HepG2 (cell line): ENCODE results near the gene CAPZB. TPM values are rescaled to one million over a fixed set of nuclear protein-coding genes. Genes with fewer than 3 reads are reported as not detected.

Source experiments
- AHR ChIP-seq: IDR thresholded peaks from 2 replicates; pipeline ENCODE4 v1.6.1; 2018; ENCODE audit warnings: missing genetic modification reagents, missing compliant biosample characterization
- CBX1 ChIP-seq: IDR thresholded peaks from one replicate; pipeline ENCODE4 v1.6.1; 2016; ENCODE audit warnings: antibody characterized with exemption, low read depth
- CREM ChIP-seq, 2 experiments: sonication (generic) in 1 of 2; formaldehyde crosslinking in 1 of 2; IDR thresholded peaks; 2 replicates each; pipeline versions ENCODE4 v1.4.0 to v1.6.1; 2016 to 2020; ENCODE audit warnings: antibody characterized with exemption in 1 of 2, mild to moderate bottlenecking in 1 of 2, missing genetic modification reagents in 1 of 2
- ISL2 ChIP-seq: sonication (generic); formaldehyde crosslinking; IDR thresholded peaks from 2 replicates; pipeline ENCODE4 v1.5.0; 2020; ENCODE audit warnings: missing genetic modification reagents
- JUN ChIP-seq: sonication (generic); formaldehyde crosslinking; IDR thresholded peaks from 2 replicates; pipeline ENCODE4 v1.4.0; 2020; ENCODE audit warnings: mild to moderate bottlenecking, missing genetic modification reagents
- PHF8 ChIP-seq: sonication (generic); formaldehyde crosslinking; IDR thresholded peaks from 2 replicates; pipeline ENCODE4 v1.5.0; 2020; ENCODE audit warnings: missing genetic modification reagents
- SRSF9 ChIP-seq: fragments of 200-400 bp; formaldehyde crosslinking; IDR thresholded peaks from 2 replicates; pipeline ENCODE4 v1.6.1; 2018; ENCODE audit warnings: borderline replicate concordance, mild to moderate bottlenecking, low read depth, low read length; ENCODE audit not compliant: insufficient read depth, poor library complexity, severe bottlenecking
- ZNF331 ChIP-seq: sonication (generic); formaldehyde crosslinking; IDR thresholded peaks from 2 replicates; pipeline ENCODE4 v1.4.0; 2020; ENCODE audit warnings: missing genetic modification reagents
- ZNF33B ChIP-seq: sonication (generic); formaldehyde crosslinking; IDR thresholded peaks from 2 replicates; pipeline ENCODE4 v1.5.1; 2020; ENCODE audit warnings: mild to moderate bottlenecking, missing genetic modification reagents
- ZNF83 ChIP-seq: sonication (generic); formaldehyde crosslinking; IDR thresholded peaks from 2 replicates; pipeline ENCODE4 v1.4.0; 2020; ENCODE audit warnings: missing genetic modification reagents, mild to moderate bottlenecking, borderline replicate concordance
- polyA plus RNA-seq, 8 experiments: library from polyadenylated mRNA; depleted of rRNA in 3 of 8; stranded (reverse) in 7 of 8; unstranded in 1 of 8; fragments of >200 nt; fragmentation: Illumina TruSeq in 4 of 8; extraction: Trizol in 4 of 8; gene quantifications; 2 replicates each; pipeline versions ENCODE4 v1.2.1 to v1.2.3, GENCODE V29; 2011 to 2016; ENCODE audit warnings: low read depth in 4 of 8, missing spikeins in 1 of 8, mixed read lengths in 1 of 8; ENCODE audit not compliant: insufficient read depth in 1 of 8
- total RNA-seq, 5 experiments: library from RNA; depleted of rRNA; stranded (reverse); fragments of >200 nt; fragmentation: Illumina TruSeq; extraction: Trizol; gene quantifications; 2 replicates each; pipeline ENCODE4 v1.2.3, GENCODE V29; 2016; ENCODE audit warnings: low read depth in 1 of 5
- TF ChIP-seq, protein P1 (sequence below): sonication (generic); formaldehyde crosslinking; IDR thresholded peaks from 2 replicates; pipeline ENCODE4 v1.5.0; 2020; ENCODE audit warnings: missing genetic modification reagents
- TF ChIP-seq, protein P2 (sequence below): sonication (generic); formaldehyde crosslinking; IDR thresholded peaks from 2 replicates; pipeline ENCODE4 v1.5.1; 2020; ENCODE audit warnings: missing genetic modification reagents, mild to moderate bottlenecking, borderline replicate concordance
- TF ChIP-seq, protein P3 (sequence below): sonication (generic); formaldehyde crosslinking; conservative IDR thresholded peaks from 2 replicates; pipeline ENCODE4 v1.4.0; 2020; ENCODE audit warnings: missing genetic modification reagents
- TF ChIP-seq, protein P4 (sequence below): sonication (generic); formaldehyde crosslinking; IDR thresholded peaks from 2 replicates; pipeline ENCODE4 v1.4.0; 2020; ENCODE audit warnings: missing genetic modification reagents
- TF ChIP-seq, protein P5 (sequence below): sonication (generic); formaldehyde crosslinking; IDR thresholded peaks from 2 replicates; pipeline ENCODE4 v1.8.0; 2022; ENCODE audit warnings: missing genetic modification reagents, low read depth, mild to moderate bottlenecking, borderline replicate concordance
- TF ChIP-seq, protein P6 (sequence below): sonication (generic); formaldehyde crosslinking; conservative IDR thresholded peaks from 2 replicates; pipeline ENCODE4 v1.4.0; 2020; ENCODE audit warnings: missing genetic modification reagents
- TF ChIP-seq, protein P7 (sequence below): sonication (generic); formaldehyde crosslinking; IDR thresholded peaks from 2 replicates; pipeline ENCODE4 v1.8.1; 2023; ENCODE audit warnings: mild to moderate bottlenecking, moderate library complexity, missing genetic modification reagents

The CAPZB gene
- total and polyA plus RNA-seq, 2 of the 13 experiments (the other 11 are each of a cell fraction or from before 2014, with no cell fraction given): 58.9 to 76.9 TPM

DNA sequence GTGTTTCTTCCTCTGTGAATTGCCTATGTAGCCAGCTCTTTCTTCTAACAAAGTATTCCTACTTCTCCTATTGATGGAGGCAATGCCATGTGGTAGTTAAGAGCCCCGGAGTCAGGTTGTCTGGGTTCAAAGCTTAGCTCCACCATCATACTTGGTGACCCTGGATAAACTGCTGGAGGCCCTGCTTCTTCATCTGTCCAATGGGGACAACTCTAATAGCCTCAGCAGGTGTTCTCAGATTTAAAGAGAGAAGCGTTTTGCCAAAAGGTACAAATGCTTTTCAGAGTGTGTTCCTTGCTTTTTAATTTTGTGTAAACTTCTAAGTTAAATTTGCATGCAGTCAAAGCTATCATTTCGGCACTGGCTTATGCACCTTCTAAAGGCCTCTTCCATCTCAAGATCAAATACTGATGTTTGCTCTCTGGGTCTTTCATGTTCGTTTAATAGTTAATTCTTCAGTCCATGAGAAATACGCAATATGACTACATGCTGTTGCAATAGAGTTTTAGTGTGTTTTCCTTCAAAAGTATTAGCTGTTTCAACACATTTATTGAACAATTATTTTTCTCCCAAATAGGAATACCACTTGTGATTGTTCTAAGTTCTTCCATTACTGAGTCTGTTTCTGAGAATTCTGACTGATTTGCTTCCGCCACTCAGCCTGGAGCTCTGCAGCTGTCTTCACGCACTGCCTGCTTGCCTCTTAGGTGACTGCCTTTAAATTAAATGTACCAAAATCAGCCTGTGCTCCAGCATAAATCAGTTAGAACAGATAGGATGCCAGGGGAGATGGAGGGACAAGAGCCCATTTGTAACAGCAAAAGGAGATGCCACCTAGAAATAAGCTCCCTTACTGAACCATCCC lies 75.6 kb downstream of the CAPZB start (continued):
- TF ChIP-seq CBX1 (no peak), SRSF9 (no peak), AHR (CRISPR knock-in tag) (no peak), ISL2 (peak; percentile 99), ZNF331 (CRISPR knock-in tag) (no peak), JUN (CRISPR knock-in tag) (no peak), ZNF83 (CRISPR knock-in tag) (no peak), ZNF33B (CRISPR knock-in tag) (no peak), PHF8 (CRISPR knock-in tag) (no peak), CREM (IDR thresholded peaks at IDR 0.05) (peak; percentile 91), CREM (CRISPR knock-in tag; IDR thresholded peaks at IDR 0.05) (no peak)
- TF ChIP-seq, protein P1, sequence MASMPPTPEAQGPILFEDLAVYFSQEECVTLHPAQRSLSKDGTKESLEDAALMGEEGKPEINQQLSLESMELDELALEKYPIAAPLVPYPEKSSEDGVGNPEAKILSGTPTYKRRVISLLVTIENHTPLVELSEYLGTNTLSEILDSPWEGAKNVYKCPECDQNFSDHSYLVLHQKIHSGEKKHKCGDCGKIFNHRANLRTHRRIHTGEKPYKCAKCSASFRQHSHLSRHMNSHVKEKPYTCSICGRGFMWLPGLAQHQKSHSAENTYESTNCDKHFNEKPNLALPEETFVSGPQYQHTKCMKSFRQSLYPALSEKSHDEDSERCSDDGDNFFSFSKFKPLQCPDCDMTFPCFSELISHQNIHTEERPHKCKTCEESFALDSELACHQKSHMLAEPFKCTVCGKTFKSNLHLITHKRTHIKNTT (CRISPR knock-in tag): no peak
- TF ChIP-seq, protein P2, sequence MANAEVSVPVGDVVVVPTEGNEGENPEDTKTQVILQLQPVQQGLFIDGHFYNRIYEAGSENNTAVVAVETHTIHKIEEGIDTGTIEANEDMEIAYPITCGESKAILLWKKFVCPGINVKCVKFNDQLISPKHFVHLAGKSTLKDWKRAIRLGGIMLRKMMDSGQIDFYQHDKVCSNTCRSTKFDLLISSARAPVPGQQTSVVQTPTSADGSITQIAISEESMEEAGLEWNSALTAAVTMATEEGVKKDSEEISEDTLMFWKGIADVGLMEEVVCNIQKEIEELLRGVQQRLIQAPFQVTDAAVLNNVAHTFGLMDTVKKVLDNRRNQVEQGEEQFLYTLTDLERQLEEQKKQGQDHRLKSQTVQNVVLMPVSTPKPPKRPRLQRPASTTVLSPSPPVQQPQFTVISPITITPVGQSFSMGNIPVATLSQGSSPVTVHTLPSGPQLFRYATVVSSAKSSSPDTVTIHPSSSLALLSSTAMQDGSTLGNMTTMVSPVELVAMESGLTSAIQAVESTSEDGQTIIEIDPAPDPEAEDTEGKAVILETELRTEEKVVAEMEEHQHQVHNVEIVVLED (CRISPR knock-in tag): no peak
- TF ChIP-seq, protein P3, sequence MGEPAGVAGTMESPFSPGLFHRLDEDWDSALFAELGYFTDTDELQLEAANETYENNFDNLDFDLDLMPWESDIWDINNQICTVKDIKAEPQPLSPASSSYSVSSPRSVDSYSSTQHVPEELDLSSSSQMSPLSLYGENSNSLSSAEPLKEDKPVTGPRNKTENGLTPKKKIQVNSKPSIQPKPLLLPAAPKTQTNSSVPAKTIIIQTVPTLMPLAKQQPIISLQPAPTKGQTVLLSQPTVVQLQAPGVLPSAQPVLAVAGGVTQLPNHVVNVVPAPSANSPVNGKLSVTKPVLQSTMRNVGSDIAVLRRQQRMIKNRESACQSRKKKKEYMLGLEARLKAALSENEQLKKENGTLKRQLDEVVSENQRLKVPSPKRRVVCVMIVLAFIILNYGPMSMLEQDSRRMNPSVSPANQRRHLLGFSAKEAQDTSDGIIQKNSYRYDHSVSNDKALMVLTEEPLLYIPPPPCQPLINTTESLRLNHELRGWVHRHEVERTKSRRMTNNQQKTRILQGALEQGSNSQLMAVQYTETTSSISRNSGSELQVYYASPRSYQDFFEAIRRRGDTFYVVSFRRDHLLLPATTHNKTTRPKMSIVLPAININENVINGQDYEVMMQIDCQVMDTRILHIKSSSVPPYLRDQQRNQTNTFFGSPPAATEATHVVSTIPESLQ (CRISPR knock-in tag): no peak
- TF ChIP-seq, protein P4, sequence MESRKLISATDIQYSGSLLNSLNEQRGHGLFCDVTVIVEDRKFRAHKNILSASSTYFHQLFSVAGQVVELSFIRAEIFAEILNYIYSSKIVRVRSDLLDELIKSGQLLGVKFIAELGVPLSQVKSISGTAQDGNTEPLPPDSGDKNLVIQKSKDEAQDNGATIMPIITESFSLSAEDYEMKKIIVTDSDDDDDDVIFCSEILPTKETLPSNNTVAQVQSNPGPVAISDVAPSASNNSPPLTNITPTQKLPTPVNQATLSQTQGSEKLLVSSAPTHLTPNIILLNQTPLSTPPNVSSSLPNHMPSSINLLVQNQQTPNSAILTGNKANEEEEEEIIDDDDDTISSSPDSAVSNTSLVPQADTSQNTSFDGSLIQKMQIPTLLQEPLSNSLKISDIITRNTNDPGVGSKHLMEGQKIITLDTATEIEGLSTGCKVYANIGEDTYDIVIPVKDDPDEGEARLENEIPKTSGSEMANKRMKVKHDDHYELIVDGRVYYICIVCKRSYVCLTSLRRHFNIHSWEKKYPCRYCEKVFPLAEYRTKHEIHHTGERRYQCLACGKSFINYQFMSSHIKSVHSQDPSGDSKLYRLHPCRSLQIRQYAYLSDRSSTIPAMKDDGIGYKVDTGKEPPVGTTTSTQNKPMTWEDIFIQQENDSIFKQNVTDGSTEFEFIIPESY: no peak
- TF ChIP-seq, protein P5, sequence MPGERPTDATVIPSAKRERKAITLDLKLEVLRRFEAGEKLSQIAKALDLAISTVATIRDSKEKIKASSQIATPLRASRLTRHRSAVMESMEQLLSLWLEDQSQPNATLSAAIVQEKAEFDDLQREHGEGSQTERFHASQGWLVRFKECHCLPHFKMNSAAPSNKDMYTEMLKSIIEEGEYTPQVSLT (CRISPR knock-in tag): no peak
- TF ChIP-seq, protein P6, sequence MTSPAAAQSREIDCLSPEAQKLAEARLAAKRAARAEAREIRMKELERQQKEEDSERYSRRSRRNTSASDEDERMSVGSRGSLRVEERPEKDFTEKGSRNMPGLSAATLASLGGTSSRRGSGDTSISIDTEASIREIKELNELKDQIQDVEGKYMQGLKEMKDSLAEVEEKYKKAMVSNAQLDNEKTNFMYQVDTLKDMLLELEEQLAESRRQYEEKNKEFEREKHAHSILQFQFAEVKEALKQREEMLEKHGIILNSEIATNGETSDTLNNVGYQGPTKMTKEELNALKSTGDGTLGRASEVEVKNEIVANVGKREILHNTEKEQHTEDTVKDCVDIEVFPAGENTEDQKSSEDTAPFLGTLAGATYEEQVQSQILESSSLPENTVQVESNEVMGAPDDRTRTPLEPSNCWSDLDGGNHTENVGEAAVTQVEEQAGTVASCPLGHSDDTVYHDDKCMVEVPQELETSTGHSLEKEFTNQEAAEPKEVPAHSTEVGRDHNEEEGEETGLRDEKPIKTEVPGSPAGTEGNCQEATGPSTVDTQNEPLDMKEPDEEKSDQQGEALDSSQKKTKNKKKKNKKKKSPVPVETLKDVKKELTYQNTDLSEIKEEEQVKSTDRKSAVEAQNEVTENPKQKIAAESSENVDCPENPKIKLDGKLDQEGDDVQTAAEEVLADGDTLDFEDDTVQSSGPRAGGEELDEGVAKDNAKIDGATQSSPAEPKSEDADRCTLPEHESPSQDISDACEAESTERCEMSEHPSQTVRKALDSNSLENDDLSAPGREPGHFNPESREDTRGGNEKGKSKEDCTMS: no peak
- TF ChIP-seq, protein P7, sequence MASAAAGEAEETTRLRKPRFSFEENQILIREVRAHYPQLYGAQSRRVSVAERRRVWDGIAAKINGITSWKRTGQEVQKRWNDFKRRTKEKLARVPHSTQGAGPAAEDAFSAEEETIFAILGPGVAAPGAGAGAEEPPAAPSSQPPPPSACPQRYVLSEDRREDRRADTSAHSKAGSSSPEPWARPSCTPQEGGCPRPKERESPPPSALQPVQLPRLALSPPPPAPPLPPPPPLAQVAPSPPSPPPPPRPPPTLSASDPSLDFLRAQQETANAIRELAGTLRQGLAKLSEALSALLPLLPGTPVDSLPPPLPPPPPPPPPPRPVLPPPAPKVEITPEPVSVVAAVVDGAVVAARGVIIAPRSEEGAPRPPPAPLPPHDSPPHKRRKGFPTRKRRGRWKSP: no peak; the same call in 1 of the 2 replicates
